Fibroblast of lung (primary cell): Measurements from ENCODE around the gene GPC6. TPM values are rescaled to one million over a fixed set of nuclear protein-coding genes. Genes with fewer than 3 reads are reported as not detected.
A peak's percentile ranks its signal among the peaks of the same experiment; 100 is the strongest.

Experiments used
- DNase-seq, 2 donors: peaks; one replicate each; pipeline versions ENCODE4 v3.0.0 to v3.0.0-alpha.2; 2010; ENCODE audit warnings: low read depth in 2 of 2
- H2AFZ ChIP-seq: 2 replicates; pipeline ENCODE4 v1.5.1; 2012; ENCODE audit warnings: low read length, control low read depth, inconsistent platforms
- H3K27ac ChIP-seq: 2 replicates; pipeline ENCODE4 v1.5.1; 2011; ENCODE audit warnings: low read length, control low read depth; ENCODE audit not compliant: insufficient read depth
- H3K27me3 ChIP-seq: 2 replicates; pipeline ENCODE4 v1.5.1; 2011; ENCODE audit warnings: mild to moderate bottlenecking, low read length; ENCODE audit not compliant: control insufficient read depth, insufficient read depth
- H3K36me3 ChIP-seq: 2 replicates; pipeline ENCODE4 v1.5.1; 2011; ENCODE audit warnings: low read length; ENCODE audit not compliant: control insufficient read depth, insufficient read depth
- H3K4me1 ChIP-seq: 2 replicates; pipeline ENCODE4 v1.5.1; 2011; ENCODE audit warnings: low read length; ENCODE audit not compliant: control insufficient read depth, insufficient read depth; ENCODE audit errors: extremely low read depth
- H3K4me2 ChIP-seq: 2 replicates; pipeline ENCODE4 v1.5.1; 2011; ENCODE audit warnings: low read length, control low read depth; ENCODE audit not compliant: insufficient read depth; ENCODE audit errors: extremely low read depth
- H3K4me3 ChIP-seq, 4 experiments: fragments of 200-600 bp in 1 of 4; sonication (generic) in 1 of 4; replicated peaks in 1 of 4; 2 replicates each; pipeline ENCODE4 v1.5.1; 2011 to 2016; ENCODE audit warnings: low read length in 4 of 4, low read depth in 3 of 4, mild to moderate bottlenecking in 3 of 4, control low read depth in 2 of 4, inconsistent platforms in 1 of 4, mixed read lengths in 1 of 4; ENCODE audit not compliant: insufficient read depth in 1 of 4; ENCODE audit errors: control extremely low read depth in 1 of 4
- H3K79me2 ChIP-seq: 2 replicates; pipeline ENCODE4 v1.5.1; 2012; ENCODE audit warnings: mild to moderate bottlenecking, low read length, inconsistent platforms; ENCODE audit not compliant: control insufficient read depth, insufficient read depth
- H3K9ac ChIP-seq: 2 replicates; pipeline ENCODE4 v1.5.1; 2011; ENCODE audit warnings: mild to moderate bottlenecking, low read length, control low read depth; ENCODE audit not compliant: insufficient read depth
- H3K9me3 ChIP-seq: 2 replicates; pipeline ENCODE4 v1.5.1; 2012; ENCODE audit warnings: low read depth, low read length; ENCODE audit not compliant: control insufficient read depth, insufficient read depth
- H4K20me1 ChIP-seq: 2 replicates; pipeline ENCODE4 v1.5.1; 2011; ENCODE audit warnings: low read length; ENCODE audit not compliant: control insufficient read depth, insufficient read depth; ENCODE audit errors: extremely low read depth
- EZH2 ChIP-seq: IDR thresholded peaks from 2 replicates; pipeline ENCODE4 v1.5.1; 2012; ENCODE audit warnings: low read length, control low read depth, mild to moderate bottlenecking; ENCODE audit errors: missing control alignments
- polyA plus RNA-seq, 2 donors: library from polyadenylated mRNA; depleted of rRNA in 1 of 2; stranded (reverse) in 1 of 2; unstranded in 1 of 2; fragments of >200 nt; gene quantifications; 2 replicates each; pipeline ENCODE4 v1.2.1, GENCODE V29; 2011 to 2012; ENCODE audit warnings: missing spikeins in 1 of 2
- total RNA-seq: library from RNA; depleted of rRNA; stranded (reverse); fragments of >200 nt; gene quantifications from 2 replicates; pipeline ENCODE4 v1.2.1, GENCODE V29; 2014
- TF ChIP-seq, protein P1 (sequence below), 2 donors: IDR thresholded peaks in 1 of 2; conservative IDR thresholded peaks in 1 of 2; 1 replicate in 1 of 2; 2 replicates in 1 of 2; pipeline ENCODE4 v1.5.1; 2011 to 2012; ENCODE audit warnings: low read length in 2 of 2, control low read depth in 1 of 2, inconsistent platforms in 1 of 2, low read depth in 1 of 2, mild to moderate bottlenecking in 1 of 2

Gene GPC6
- total and polyA plus RNA-seq, 2 donors (not counting 1 experiment from before 2014, with no cell fraction given) = 11.2 to 33.7 TPM

DNA sequence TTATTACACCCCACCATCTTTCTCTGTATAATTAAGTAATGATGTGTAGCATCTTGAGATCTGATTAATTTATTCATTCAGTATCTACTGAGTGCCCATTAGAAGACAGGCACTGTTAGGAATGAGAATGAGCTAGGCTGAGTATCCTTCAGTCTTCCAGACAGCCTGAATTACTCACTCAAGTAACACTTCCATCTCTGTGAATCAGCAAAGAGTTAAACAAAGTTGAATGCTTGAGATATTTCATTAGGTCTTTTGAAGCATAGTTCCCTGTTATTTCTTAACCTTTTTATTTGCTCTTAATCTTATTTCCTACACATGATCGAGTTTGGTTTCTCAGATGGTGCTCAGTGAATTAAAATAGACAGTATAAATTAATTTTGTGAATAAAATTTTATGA is 839.1 kb downstream of the GPC6 start:
- H3K4me3 ChIP-seq = no peak overlapping the region
- peak; percentile 52 to 75 for DNase-seq
- no peak overlapping the region for H3K4me2 ChIP-seq
- no peak overlapping the region for H3K27ac ChIP-seq
- no peaks in the 10 kb centered on the region for H4K20me1 ChIP-seq
- no peak overlapping the region for H3K9ac ChIP-seq
- no peaks in the 10 kb centered on the region for H3K36me3 ChIP-seq
- no peaks in the 10 kb centered on the region for H3K9me3 ChIP-seq
- no peak overlapping the region for H2AFZ ChIP-seq
- H3K27me3 ChIP-seq = no peaks in the 10 kb centered on the region
- H3K4me1 ChIP-seq = no peaks in the 10 kb centered on the region
- no peaks in the 10 kb centered on the region for H3K79me2 ChIP-seq
- no peak for TF ChIP-seq EZH2
- TF ChIP-seq, protein P1, sequence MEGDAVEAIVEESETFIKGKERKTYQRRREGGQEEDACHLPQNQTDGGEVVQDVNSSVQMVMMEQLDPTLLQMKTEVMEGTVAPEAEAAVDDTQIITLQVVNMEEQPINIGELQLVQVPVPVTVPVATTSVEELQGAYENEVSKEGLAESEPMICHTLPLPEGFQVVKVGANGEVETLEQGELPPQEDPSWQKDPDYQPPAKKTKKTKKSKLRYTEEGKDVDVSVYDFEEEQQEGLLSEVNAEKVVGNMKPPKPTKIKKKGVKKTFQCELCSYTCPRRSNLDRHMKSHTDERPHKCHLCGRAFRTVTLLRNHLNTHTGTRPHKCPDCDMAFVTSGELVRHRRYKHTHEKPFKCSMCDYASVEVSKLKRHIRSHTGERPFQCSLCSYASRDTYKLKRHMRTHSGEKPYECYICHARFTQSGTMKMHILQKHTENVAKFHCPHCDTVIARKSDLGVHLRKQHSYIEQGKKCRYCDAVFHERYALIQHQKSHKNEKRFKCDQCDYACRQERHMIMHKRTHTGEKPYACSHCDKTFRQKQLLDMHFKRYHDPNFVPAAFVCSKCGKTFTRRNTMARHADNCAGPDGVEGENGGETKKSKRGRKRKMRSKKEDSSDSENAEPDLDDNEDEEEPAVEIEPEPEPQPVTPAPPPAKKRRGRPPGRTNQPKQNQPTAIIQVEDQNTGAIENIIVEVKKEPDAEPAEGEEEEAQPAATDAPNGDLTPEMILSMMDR (conservative IDR thresholded peaks at IDR 0.05 in 1 of 2, IDR thresholded peaks at IDR 0.05 in 1 of 2; ENCODE audit: low read depth in 1 of 2, low read length in 2 of 2) = no peak

DNA sequence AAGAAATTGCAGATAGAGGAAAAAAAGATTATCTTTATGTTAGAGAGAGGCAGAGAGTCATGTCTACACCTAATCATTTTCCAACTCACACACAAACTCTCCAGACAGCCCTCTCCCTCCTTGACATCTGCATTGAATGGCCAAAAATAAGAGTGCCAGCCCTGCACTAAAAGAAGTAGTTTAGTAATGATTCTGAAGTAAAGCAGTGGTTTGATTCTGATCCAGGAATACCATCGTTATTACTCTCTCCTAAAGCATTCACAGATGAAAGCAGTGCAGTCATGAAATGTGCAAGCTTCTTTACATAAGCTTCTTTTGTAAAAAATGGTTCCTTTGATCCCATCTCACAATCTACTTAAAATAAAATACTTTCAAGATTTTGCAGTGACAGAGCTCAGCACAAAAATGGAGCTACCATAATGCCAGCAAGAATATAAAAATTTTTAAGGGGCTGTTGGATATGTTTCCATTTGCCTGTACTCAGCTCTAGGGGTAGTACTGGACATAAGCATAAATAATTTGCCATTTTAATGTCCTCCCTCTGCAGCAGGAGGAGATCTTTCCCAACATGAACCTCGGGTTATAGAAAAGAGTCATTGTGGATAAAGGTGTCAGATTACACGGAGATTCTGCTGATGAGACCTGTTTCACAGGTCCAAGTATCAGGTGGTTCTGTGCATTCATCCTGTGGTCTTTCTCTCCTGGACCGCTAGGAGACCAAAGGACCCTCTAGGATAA is 846.6 kb downstream of the GPC6 start:
- no peak for TF ChIP-seq EZH2
- TF ChIP-seq, protein P1 (conservative IDR thresholded peaks at IDR 0.05 in 1 of 2, IDR thresholded peaks at IDR 0.05 in 1 of 2; ENCODE audit: low read depth in 1 of 2, low read length in 2 of 2) = peak in 1 of 2 donors; percentile 6
- no peak overlapping the region for H3K4me3 ChIP-seq
- H4K20me1 ChIP-seq = no peaks in the 10 kb centered on the region
- H3K27ac ChIP-seq = no peak overlapping the region
- no peaks in the 10 kb centered on the region for H3K27me3 ChIP-seq
- H3K9ac ChIP-seq = no peak overlapping the region
- H3K9me3 ChIP-seq = no peaks in the 10 kb centered on the region
- DNase-seq = peak; percentile 91 to 96
- H2AFZ ChIP-seq = no peak overlapping the region
- no peaks in the 10 kb centered on the region for H3K36me3 ChIP-seq
- peaks cover 5% of the 10 kb centered on the region for H3K4me1 ChIP-seq
- H3K79me2 ChIP-seq = no peaks in the 10 kb centered on the region
- no peak overlapping the region for H3K4me2 ChIP-seq

DNA sequence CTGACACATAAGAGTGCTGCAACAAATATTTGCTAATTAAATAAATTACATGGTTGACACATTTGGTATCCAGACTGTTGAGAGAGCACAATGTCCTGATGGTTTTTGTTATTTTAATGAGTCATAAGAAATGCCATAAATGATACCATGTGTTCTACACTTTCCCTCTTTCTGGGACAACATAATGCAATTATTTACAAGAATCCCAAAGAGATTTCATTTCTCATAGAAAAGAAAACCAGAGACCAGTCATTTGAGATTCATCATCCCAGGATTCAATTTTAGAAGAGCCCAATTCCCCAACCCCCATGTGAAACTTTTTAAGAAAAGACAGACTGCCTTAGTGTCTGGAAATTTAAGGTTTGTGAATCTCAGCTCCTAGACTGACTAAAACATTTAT is 853.3 kb downstream of the GPC6 start:
- Histone ChIP-seq H3K4me2 (no peak overlapping the region), H3K9me3 (no peaks in the 10 kb centered on the region), H3K9ac (no peak overlapping the region), H3K36me3 (no peaks in the 10 kb centered on the region), H3K79me2 (no peaks in the 10 kb centered on the region), H3K27ac (no peak overlapping the region), H2AFZ (no peak overlapping the region), H3K27me3 (no peaks in the 10 kb centered on the region), H4K20me1 (no peaks in the 10 kb centered on the region), H3K4me3 (no peak overlapping the region), H3K4me1 (no peaks in the 10 kb centered on the region)
- peak; percentile 61 to 69 for DNase-seq
- TF ChIP-seq, protein P1 (conservative IDR thresholded peaks at IDR 0.05 in 1 of 2, IDR thresholded peaks at IDR 0.05 in 1 of 2; ENCODE audit: low read depth in 1 of 2, low read length in 2 of 2) = no peak
- TF ChIP-seq EZH2 = no peak
